ENCODE measurements around the gene AKT1.
A peak's percentile ranks its signal among the peaks of the same experiment; 100 is the strongest.

Gene AKT1

GRCh38 chr14:104801520-104802393, 6.2 kb upstream of the AKT1 start:
- peak overlapping the region; percentile 59 for H3K4me3 ChIP-seq (replicated peaks; ENCODE audit: low read depth, low read length)
- DNase-seq (ENCODE audit: low read depth): no peak
- TF ChIP-seq CTCF (IDR thresholded peaks at IDR 0.05; ENCODE audit: low read length, missing control alignments): no peak

GRCh38 chr14:104800771-104801519, 5.4 kb upstream of the AKT1 start, which contains the start of gene ZBTB42:
TSS of gene ZBTB42 (plus strand) at chr14:104801101. CDS start at chr14:104801198, 97 bp downstream.
- TF ChIP-seq CTCF (IDR thresholded peaks at IDR 0.05; ENCODE audit: low read length, missing control alignments): no peak

GRCh38 chr14:104800015-104800770, 4.6 kb upstream of the AKT1 start:
- peak; percentile 7 for TF ChIP-seq CTCF (IDR thresholded peaks at IDR 0.05; ENCODE audit: low read length, missing control alignments)
- peak; percentile 73 for DNase-seq (ENCODE audit: low read depth)
- peak overlapping the region; percentile 59 for H3K4me3 ChIP-seq (replicated peaks; ENCODE audit: low read depth, low read length)

More at GRCh38 chr14:104800771-104801519, 5.4 kb upstream of the AKT1 start, which contains the start of gene ZBTB42:
- DNase-seq (ENCODE audit: low read depth): peak; percentile 48
- H3K4me3 ChIP-seq (replicated peaks; ENCODE audit: low read depth, low read length): peak within 1 kb of the TSS; percentile 59

GRCh38 chr14:104799244-104800014, 3.9 kb upstream of the AKT1 start:
- peak overlapping the region; percentile 52 for H3K4me3 ChIP-seq (replicated peaks; ENCODE audit: low read depth, low read length)
- TF ChIP-seq CTCF (IDR thresholded peaks at IDR 0.05; ENCODE audit: low read length, missing control alignments): peak; percentile 26
- DNase-seq (ENCODE audit: low read depth): no peak

GRCh38 chr14:104798300-104799243, 3.0 kb upstream of the AKT1 start:
- TF ChIP-seq CTCF (IDR thresholded peaks at IDR 0.05; ENCODE audit: low read length, missing control alignments): no peak
- no peak overlapping the region for H3K4me3 ChIP-seq (replicated peaks; ENCODE audit: low read depth, low read length)

More at GRCh38 chr14:104798300-104799243, 3.0 kb upstream of the AKT1 start:
- DNase-seq (ENCODE audit: low read depth): no peak
